Measurements from ENCODE around the gene FTSJ1. TPM values are rescaled to one million over a fixed set of nuclear protein-coding genes. Genes with fewer than 3 reads are reported as not detected.

Gene FTSJ1
- total and polyA plus RNA-seq, 4 donors: 13.3 to 21.8 (median 17.0) TPM

DNA sequence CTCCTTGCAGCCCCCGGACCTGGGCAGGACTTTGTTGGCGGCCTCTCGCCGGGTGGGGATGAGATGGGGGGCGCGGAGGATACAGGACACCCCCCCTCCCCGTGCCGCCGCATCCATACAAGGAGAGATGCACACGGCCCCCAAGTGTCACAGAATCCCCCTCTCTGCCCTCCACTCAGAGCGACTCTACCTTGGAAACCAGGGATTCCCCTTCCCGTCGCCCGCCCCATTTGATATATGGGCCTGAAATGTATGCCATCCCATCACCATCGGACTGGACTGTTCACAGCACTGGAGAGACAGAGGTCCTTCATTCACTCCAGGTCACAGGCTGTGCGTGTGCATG is 33.2 kb downstream of the FTSJ1 start:
- WGBS: 11% methylated on average over 16 of the region's 16 CpGs
- Histone ChIP-seq H3K9ac (ENCODE audit: low read depth in 1 of 2, low read length in 2 of 2) (peak overlapping the region in 1 of 2 donors; percentile 65), H3K27me3 (ENCODE audit: control insufficient read depth in 4 of 4, insufficient read depth in 4 of 4, low read length in 3 of 4) (no peaks in the 10 kb centered on the region), H3K4me3 (ENCODE audit: low read depth in 1 of 3, low read length in 3 of 3) (peak overlapping the region in 2 of 3 donors; percentile 76 to 77), H3K27ac (ENCODE audit: low read depth in 1 of 2, low read length in 2 of 2) (no peak overlapping the region), H3K4me1 (ENCODE audit: control insufficient read depth in 4 of 4, insufficient read depth in 4 of 4, low read length in 3 of 4) (peaks cover 0 to 14% (median 3%) of the 10 kb centered on the region in 4 donors), H3K36me3 (ENCODE audit: control insufficient read depth in 4 of 4, insufficient read depth in 3 of 4, low read depth in 1 of 4, low read length in 3 of 4) (no peaks in the 10 kb centered on the region), H3K9me3 (ENCODE audit: control insufficient read depth in 4 of 4, low read length in 3 of 4) (no peaks in the 10 kb centered on the region)
- DNase-seq (ENCODE audit: low spot score): no peak
- TF ChIP-seq FOXA2 (IDR thresholded peaks at IDR 0.05): no peak
- no peak for TF ChIP-seq SP1 (IDR thresholded peaks at IDR 0.05)
- TF ChIP-seq YY1 (IDR thresholded peaks at IDR 0.05): no peak
- no peak for TF ChIP-seq CTCF (IDR thresholded peaks at IDR 0.05; ENCODE audit: low read depth, low read length, missing input control)
- TF ChIP-seq FOXA1 (IDR thresholded peaks at IDR 0.05): no peak
- TF ChIP-seq EGR1 (IDR thresholded peaks at IDR 0.05; ENCODE audit: low read depth in 2 of 2): no peak
- TF ChIP-seq REST (IDR thresholded peaks at IDR 0.05): no peak

- Histone ChIP-seq H3K27ac (ENCODE audit: low read depth in 1 of 2, low read length in 2 of 2) (no peak overlapping the region), H3K36me3 (ENCODE audit: control insufficient read depth in 4 of 4, insufficient read depth in 3 of 4, low read depth in 1 of 4, low read length in 3 of 4) (no peaks in the 10 kb centered on the region), H3K9ac (ENCODE audit: low read depth in 1 of 2, low read length in 2 of 2) (no peak overlapping the region), H3K4me1 (ENCODE audit: control insufficient read depth in 4 of 4, insufficient read depth in 4 of 4, low read length in 3 of 4) (peaks cover 0 to 14% (median 3%) of the 10 kb centered on the region in 4 donors), H3K9me3 (ENCODE audit: control insufficient read depth in 4 of 4, low read length in 3 of 4) (no peaks in the 10 kb centered on the region), H3K27me3 (ENCODE audit: control insufficient read depth in 4 of 4, insufficient read depth in 4 of 4, low read length in 3 of 4) (no peaks in the 10 kb centered on the region), H3K4me3 (ENCODE audit: low read depth in 1 of 3, low read length in 3 of 3) (peak overlapping the region in 1 of 3 donors; percentile 77)
- TF ChIP-seq HNF4A (conservative IDR thresholded peaks at IDR 0.05): no peak
- TF ChIP-seq, protein P1, sequence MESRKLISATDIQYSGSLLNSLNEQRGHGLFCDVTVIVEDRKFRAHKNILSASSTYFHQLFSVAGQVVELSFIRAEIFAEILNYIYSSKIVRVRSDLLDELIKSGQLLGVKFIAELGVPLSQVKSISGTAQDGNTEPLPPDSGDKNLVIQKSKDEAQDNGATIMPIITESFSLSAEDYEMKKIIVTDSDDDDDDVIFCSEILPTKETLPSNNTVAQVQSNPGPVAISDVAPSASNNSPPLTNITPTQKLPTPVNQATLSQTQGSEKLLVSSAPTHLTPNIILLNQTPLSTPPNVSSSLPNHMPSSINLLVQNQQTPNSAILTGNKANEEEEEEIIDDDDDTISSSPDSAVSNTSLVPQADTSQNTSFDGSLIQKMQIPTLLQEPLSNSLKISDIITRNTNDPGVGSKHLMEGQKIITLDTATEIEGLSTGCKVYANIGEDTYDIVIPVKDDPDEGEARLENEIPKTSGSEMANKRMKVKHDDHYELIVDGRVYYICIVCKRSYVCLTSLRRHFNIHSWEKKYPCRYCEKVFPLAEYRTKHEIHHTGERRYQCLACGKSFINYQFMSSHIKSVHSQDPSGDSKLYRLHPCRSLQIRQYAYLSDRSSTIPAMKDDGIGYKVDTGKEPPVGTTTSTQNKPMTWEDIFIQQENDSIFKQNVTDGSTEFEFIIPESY (IDR thresholded peaks at IDR 0.05): no peak
- TF ChIP-seq, protein P2, sequence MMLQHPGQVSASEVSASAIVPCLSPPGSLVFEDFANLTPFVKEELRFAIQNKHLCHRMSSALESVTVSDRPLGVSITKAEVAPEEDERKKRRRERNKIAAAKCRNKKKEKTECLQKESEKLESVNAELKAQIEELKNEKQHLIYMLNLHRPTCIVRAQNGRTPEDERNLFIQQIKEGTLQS (IDR thresholded peaks at IDR 0.05): no peak
- no peak for TF ChIP-seq RAD21 (IDR thresholded peaks at IDR 0.05)
- TF ChIP-seq YY1 (IDR thresholded peaks at IDR 0.05): no peak
- no peak for TF ChIP-seq GABPA (IDR thresholded peaks at IDR 0.05 in 1 of 2, conservative IDR thresholded peaks at IDR 0.05 in 1 of 2)
- TF ChIP-seq CTCF (IDR thresholded peaks at IDR 0.05; ENCODE audit: low read depth, low read length, missing input control): no peak
- no peak for TF ChIP-seq NR2F2 (IDR thresholded peaks at IDR 0.05)
- TF ChIP-seq FOXA1 (IDR thresholded peaks at IDR 0.05): no peak
- no peak for TF ChIP-seq RXRA (IDR thresholded peaks at IDR 0.05)
- TF ChIP-seq SP1 (IDR thresholded peaks at IDR 0.05): no peak
- no peak for TF ChIP-seq HNF4G (IDR thresholded peaks at IDR 0.05)
- no peak for TF ChIP-seq EGR1 (IDR thresholded peaks at IDR 0.05; ENCODE audit: low read depth in 2 of 2)
- 83% methylated on average over 11 of the region's 11 CpGs for WGBS
- DNase-seq (ENCODE audit: low spot score): no peak
Measured at GRCh38 chrX:48509619-48510018, 33.6 kb downstream of the FTSJ1 start.

Measured in liver (tissue), 9 donors.